Suprapubic skin (tissue), 4 donors: ENCODE data around the gene HOATZ. TPM values are rescaled to one million over a fixed set of nuclear protein-coding genes. Genes with fewer than 3 reads are reported as not detected.

Source experiments
- DNase-seq, 2 donors: peaks; one replicate each; pipeline ENCODE4 v3.0.0-alpha.2; 2019; ENCODE audit warnings: low spot score in 2 of 2
- H3K27ac ChIP-seq: fragments of 200-600 bp; sonication (generic); one replicate; pipeline ENCODE4 v1.5.1; 2019
- H3K27me3 ChIP-seq: fragments of 200-600 bp; sonication (generic); one replicate; pipeline ENCODE4 v1.5.1; 2019
- H3K36me3 ChIP-seq: fragments of 200-600 bp; sonication (generic); one replicate; pipeline ENCODE4 v1.5.1; 2019
- H3K4me1 ChIP-seq: fragments of 200-600 bp; sonication (generic); one replicate; pipeline ENCODE4 v1.5.1; 2019
- H3K4me3 ChIP-seq: fragments of 200-600 bp; sonication (generic); one replicate; pipeline ENCODE4 v1.5.1; 2019; ENCODE audit warnings: mild to moderate bottlenecking
- H3K9me3 ChIP-seq: fragments of 200-600 bp; sonication (generic); one replicate; pipeline ENCODE4 v1.5.1; 2019
- CTCF ChIP-seq, 2 donors: fragments of 200-600 bp in 1 of 2; fragments of 450-650 bp in 1 of 2; sonication (generic) in 1 of 2; IDR thresholded peaks; one replicate each; pipeline ENCODE4 v1.5.1; 2016 to 2019; ENCODE audit warnings: antibody characterized with exemption in 2 of 2, mild to moderate bottlenecking in 1 of 2, moderate library complexity in 1 of 2
- EP300 ChIP-seq: sonication (generic); formaldehyde crosslinking; IDR thresholded peaks from one replicate; pipeline ENCODE4 v1.6.1; 2017; ENCODE audit warnings: antibody characterized with exemption
- POLR2A ChIP-seq, 2 donors: fragments of 450-650 bp; IDR thresholded peaks; one replicate each; pipeline ENCODE4 v1.6.1; 2017; ENCODE audit warnings: antibody characterized with exemption in 2 of 2, mild to moderate bottlenecking in 2 of 2, moderate library complexity in 2 of 2
- POLR2AphosphoS5 ChIP-seq, 3 donors: sonication (generic); formaldehyde crosslinking; IDR thresholded peaks; one replicate each; pipeline ENCODE4 v1.6.1; 2017; ENCODE audit warnings: antibody characterized with exemption in 3 of 3
- WGBS: methylation state at CpG from one replicate; pipeline ENCODE4 v1.1.5; 2018; 5-methylcytosine and 5-hydroxymethylcytosine counted together
- total RNA-seq, 4 donors: library from RNA; depleted of rRNA; stranded (reverse); fragments of >200 nt; gene quantifications; one replicate each; pipeline ENCODE4 v1.1.0, GENCODE V29; 2016

Gene HOATZ
- total RNA-seq, 4 donors from 2014 or later = not detected

- no peak overlapping the region for H3K4me3 ChIP-seq
- H3K4me1 ChIP-seq = no peaks in the 10 kb centered on the region
- no peaks in the 10 kb centered on the region for H3K9me3 ChIP-seq
- TF ChIP-seq CTCF (IDR thresholded peaks at IDR 0.05) = no peak
- no peak for TF ChIP-seq POLR2A (IDR thresholded peaks at IDR 0.05)
- TF ChIP-seq POLR2AphosphoS5 (IDR thresholded peaks at IDR 0.05) = no peak
- no peak for TF ChIP-seq EP300
- H3K27me3 ChIP-seq = no peaks in the 10 kb centered on the region
- no peaks in the 10 kb centered on the region for H3K36me3 ChIP-seq
- WGBS = 62% methylated on average over 1 of the region's 1 CpG
- no peak overlapping the region for H3K27ac ChIP-seq
- no peak for DNase-seq
Observed at GRCh38 chr11:111524056-111524455, 9.5 kb downstream of the HOATZ start.

GRCh38 chr11:111525456-111525855, 10.9 kb downstream of the HOATZ start:
- Histone ChIP-seq H3K36me3 (no peaks in the 10 kb centered on the region), H3K4me3 (no peak overlapping the region), H3K27me3 (no peaks in the 10 kb centered on the region), H3K9me3 (no peaks in the 10 kb centered on the region), H3K27ac (no peak overlapping the region), H3K4me1 (no peaks in the 10 kb centered on the region)
- no peak for DNase-seq
- TF ChIP-seq POLR2AphosphoS5 (IDR thresholded peaks at IDR 0.05) (no peak), POLR2A (IDR thresholded peaks at IDR 0.05) (no peak), CTCF (IDR thresholded peaks at IDR 0.05) (no peak), EP300 (no peak)
- 94% methylated on average over 1 of the region's 1 CpG for WGBS

DNA sequence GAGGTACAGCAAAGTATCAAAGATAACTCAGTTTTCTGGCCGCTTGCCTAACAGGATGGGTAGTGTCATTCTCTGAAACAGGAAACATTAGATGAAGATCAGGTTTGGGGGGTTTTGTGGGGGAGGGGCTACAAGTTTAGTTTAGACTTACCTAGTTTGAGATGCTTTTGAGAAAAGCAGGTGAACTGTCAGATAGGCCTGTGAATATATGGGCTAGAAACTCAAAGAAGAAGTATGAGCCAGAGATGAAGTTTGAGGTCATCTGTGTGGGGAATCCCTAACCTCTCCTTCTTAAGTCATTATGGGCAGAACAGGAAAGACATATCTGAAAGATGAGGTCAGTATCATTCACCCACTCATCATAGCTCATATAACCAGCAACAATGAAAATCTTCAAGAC, 11.9 kb downstream of the HOATZ start:
- Histone ChIP-seq H3K9me3 (no peaks in the 10 kb centered on the region), H3K27me3 (no peaks in the 10 kb centered on the region), H3K4me3 (no peak overlapping the region), H3K36me3 (no peaks in the 10 kb centered on the region), H3K4me1 (no peaks in the 10 kb centered on the region), H3K27ac (no peak overlapping the region)
- no peak for TF ChIP-seq POLR2AphosphoS5 (IDR thresholded peaks at IDR 0.05)
- no peak for TF ChIP-seq CTCF (IDR thresholded peaks at IDR 0.05)
- no peak for TF ChIP-seq EP300
- TF ChIP-seq POLR2A (IDR thresholded peaks at IDR 0.05) = no peak
- no peak for DNase-seq
- WGBS = 74% methylated on average over 1 of the region's 1 CpG

DNA sequence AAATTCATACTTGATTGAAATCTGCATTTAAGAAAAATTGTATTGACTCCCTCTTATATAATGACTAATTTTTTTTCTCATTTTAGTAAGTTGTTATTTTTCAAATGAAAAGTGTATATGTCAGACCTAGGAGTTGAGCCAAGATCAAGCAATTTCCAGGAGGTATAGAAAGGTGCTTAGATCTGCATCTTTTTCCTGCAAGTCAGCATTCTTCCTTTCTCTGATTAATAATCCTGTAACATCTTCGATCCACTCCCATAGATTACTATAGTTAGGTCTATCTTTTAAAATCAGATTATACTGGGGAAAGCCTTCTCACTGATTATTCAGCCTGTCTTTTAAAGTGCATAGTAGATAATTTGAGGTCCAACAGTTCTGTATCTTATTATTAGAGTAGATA, 12.7 kb downstream of the HOATZ start:
- no peaks in the 10 kb centered on the region for H3K27me3 ChIP-seq
- no peak for TF ChIP-seq EP300
- no peak for TF ChIP-seq CTCF (IDR thresholded peaks at IDR 0.05)
- TF ChIP-seq POLR2A (IDR thresholded peaks at IDR 0.05) = no peak
- TF ChIP-seq POLR2AphosphoS5 (IDR thresholded peaks at IDR 0.05) = no peak
- no peak overlapping the region for H3K27ac ChIP-seq
- no peak for DNase-seq
- H3K36me3 ChIP-seq = no peaks in the 10 kb centered on the region
- no peaks in the 10 kb centered on the region for H3K4me1 ChIP-seq
- no peak overlapping the region for H3K4me3 ChIP-seq
- H3K9me3 ChIP-seq = no peaks in the 10 kb centered on the region
- 60% methylated on average over 1 of the region's 1 CpG for WGBS

DNA sequence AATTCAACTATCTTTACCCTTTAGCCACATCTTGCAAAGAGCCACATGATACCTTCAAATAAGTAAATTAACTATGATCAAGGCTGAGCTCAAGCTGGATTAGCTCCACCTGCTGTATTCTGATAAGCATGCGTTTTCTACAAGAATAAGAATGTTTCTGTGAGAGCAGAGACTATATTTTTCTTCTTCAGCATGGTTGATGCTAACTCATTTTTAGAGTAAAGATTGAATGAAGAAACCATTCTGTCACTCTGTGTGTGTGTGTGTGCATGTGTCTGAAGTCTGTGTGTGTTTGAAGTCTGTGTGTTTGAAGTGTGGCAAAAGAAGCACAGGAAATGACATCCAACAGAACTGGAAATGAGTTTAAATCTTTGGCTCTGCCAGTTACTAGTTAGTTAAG, 14.0 kb downstream of the HOATZ start:
- 63% methylated on average over 1 of the region's 1 CpG for WGBS
- H3K36me3 ChIP-seq = no peaks in the 10 kb centered on the region

More for the DNA sequence above, 14.0 kb downstream of the HOATZ start:
- Histone ChIP-seq H3K27me3 (no peaks in the 10 kb centered on the region), H3K27ac (no peak overlapping the region), H3K9me3 (no peaks in the 10 kb centered on the region), H3K4me3 (no peak overlapping the region), H3K4me1 (no peaks in the 10 kb centered on the region)
- no peak for TF ChIP-seq POLR2A (IDR thresholded peaks at IDR 0.05)
- TF ChIP-seq CTCF (IDR thresholded peaks at IDR 0.05) = no peak
- TF ChIP-seq EP300 = no peak
- TF ChIP-seq POLR2AphosphoS5 (IDR thresholded peaks at IDR 0.05) = no peak
- DNase-seq = no peak
